GM12878 (cell line): ENCODE measurements around the gene INAFM1. TPM values are rescaled to one million over a fixed set of nuclear protein-coding genes. Genes with fewer than 3 reads are reported as not detected.

Experiments used
- BCL11A ChIP-seq: IDR thresholded peaks from 2 replicates; pipeline ENCODE4 v1.6.1; 2011; ENCODE audit warnings: low read depth, low read length
- BHLHE40 ChIP-seq, 2 experiments: fragments of 450-650 bp in 1 of 2; IDR thresholded peaks; 2 replicates each; pipeline ENCODE4 v1.6.1; 2011 to 2017; ENCODE audit warnings: low read depth in 2 of 2, borderline replicate concordance in 1 of 2, improper control_type of control experiment in 1 of 2, low read length in 1 of 2, mild to moderate bottlenecking in 1 of 2
- ESRRA ChIP-seq: IDR thresholded peaks from 2 replicates; pipeline ENCODE4 v1.6.1; 2012; ENCODE audit warnings: mild to moderate bottlenecking, low read length, improper control_type of control experiment
- FOXM1 ChIP-seq: IDR thresholded peaks from 2 replicates; pipeline ENCODE4 v1.6.1; 2012; ENCODE audit warnings: low read depth, mild to moderate bottlenecking, inconsistent platforms, low read length, moderate library complexity
- HCFC1 ChIP-seq: fragments of 150-350 bp; IDR thresholded peaks from 2 replicates; pipeline ENCODE4 v1.6.1; 2014; ENCODE audit warnings: low read length
- HDGF ChIP-seq: fragments of 450-650 bp; IDR thresholded peaks from 2 replicates; pipeline ENCODE4 v1.6.1; 2016; ENCODE audit warnings: antibody characterized with exemption
- IKZF1 ChIP-seq: fragments of 450-650 bp; conservative IDR thresholded peaks from 2 replicates; pipeline ENCODE4 v1.6.1; 2017; ENCODE audit warnings: antibody characterized with exemption, mild to moderate bottlenecking
- IKZF2 ChIP-seq, 2 experiments: fragments of 450-650 bp; IDR thresholded peaks; 2 replicates each; pipeline ENCODE4 v1.6.1; 2017; ENCODE audit warnings: mild to moderate bottlenecking in 2 of 2, moderate library complexity in 2 of 2
- JUND ChIP-seq: IDR thresholded peaks from 2 replicates; pipeline ENCODE4 v1.6.1; 2012; ENCODE audit warnings: low read depth, mild to moderate bottlenecking, low read length, improper control_type of control experiment, moderate library complexity
- MTA2 ChIP-seq: fragments of 450-650 bp; IDR thresholded peaks from 2 replicates; pipeline ENCODE4 v1.6.1; 2016; ENCODE audit warnings: low read depth, mild to moderate bottlenecking, moderate library complexity
- RB1 ChIP-seq: fragments of 450-650 bp; formaldehyde crosslinking; IDR thresholded peaks from 2 replicates; pipeline ENCODE4 v1.6.1; 2017; ENCODE audit warnings: mild to moderate bottlenecking, borderline replicate concordance
- SREBF2 ChIP-seq: IDR thresholded peaks from 2 replicates; pipeline ENCODE4 v1.6.1; 2012; ENCODE audit warnings: mild to moderate bottlenecking, low read length
- SRF ChIP-seq, 2 experiments: IDR thresholded peaks; 2 replicates each; pipeline ENCODE4 v1.6.1; 2011; ENCODE audit warnings: low read depth in 2 of 2, low read length in 2 of 2, mild to moderate bottlenecking in 1 of 2, moderate library complexity in 1 of 2
- SUPT20H ChIP-seq: IDR thresholded peaks from 2 replicates; pipeline ENCODE4 v1.6.1; 2011; ENCODE audit warnings: low read depth, mild to moderate bottlenecking, low read length, moderate library complexity, borderline replicate concordance; ENCODE audit not compliant: control insufficient read depth
- WRNIP1 ChIP-seq: IDR thresholded peaks from 2 replicates; pipeline ENCODE4 v1.6.1; 2011; ENCODE audit warnings: low read depth, low read length, improper control_type of control experiment, borderline replicate concordance
- YY1 ChIP-seq: IDR thresholded peaks from 2 replicates; pipeline ENCODE4 v1.6.1; 2011; ENCODE audit warnings: low read depth, mild to moderate bottlenecking, low read length
- ZNF217 ChIP-seq: fragments of 450-650 bp; IDR thresholded peaks from 2 replicates; pipeline ENCODE4 v1.6.1; 2017; ENCODE audit warnings: antibody characterized with exemption, mild to moderate bottlenecking
- polyA plus RNA-seq, 11 experiments: library from polyadenylated mRNA; depleted of rRNA in 4 of 11; unstranded in 6 of 11; stranded (reverse) in 5 of 11; fragments of >200 nt; fragmentation: Nextera tagmentation in 4 of 11; fragmentation: Illumina TruSeq in 1 of 11; extraction: Ambion mirVana in 4 of 11; extraction: Trizol in 1 of 11; gene quantifications; 1 replicate in 1 of 11; 2 replicates in 10 of 11; pipeline versions ENCODE4 v1.2.1 to v1.2.3, GENCODE V29; 2011 to 2016; ENCODE audit warnings: inconsistent platforms in 2 of 11, missing spikeins in 2 of 11, low read depth in 1 of 11
- total RNA-seq, 4 experiments: library from RNA; depleted of rRNA in 3 of 4; stranded (reverse); fragments of >200 nt in 3 of 4; fragmentation: Illumina TruSeq in 1 of 4; extraction: Trizol in 1 of 4; gene quantifications; 2 replicates each; pipeline versions ENCODE4 v1.2.1 to v1.2.3, GENCODE V29; 2013 to 2021
- TF ChIP-seq, protein P1 (sequence below): IDR thresholded peaks from 2 replicates; pipeline ENCODE4 v1.6.1; 2011; ENCODE audit warnings: mild to moderate bottlenecking, low read depth, low read length, moderate library complexity; ENCODE audit not compliant: insufficient replicate concordance
- TF ChIP-seq, protein P2 (sequence below): IDR thresholded peaks from 2 replicates; pipeline ENCODE4 v1.6.1; 2011; ENCODE audit warnings: borderline replicate concordance, low read depth, mild to moderate bottlenecking, moderate library complexity, mixed read lengths, low read length; ENCODE audit not compliant: insufficient read depth; ENCODE audit errors: extremely low read length
- TF ChIP-seq, protein P3 (sequence below): IDR thresholded peaks from 2 replicates; pipeline ENCODE4 v1.6.1; 2012; ENCODE audit warnings: low read length, inconsistent platforms
- TF ChIP-seq, protein P4 (sequence below): fragments of 450-650 bp; IDR thresholded peaks from 2 replicates; pipeline ENCODE4 v1.6.1; 2016; ENCODE audit warnings: mild to moderate bottlenecking

The INAFM1 gene
- total and polyA plus RNA-seq, 10 of the 15 experiments (the other 5 are each of a cell fraction or from before 2014, with no cell fraction given) = 0.57 to 6.8 (median 1.1) TPM; not detected in 1

DNA sequence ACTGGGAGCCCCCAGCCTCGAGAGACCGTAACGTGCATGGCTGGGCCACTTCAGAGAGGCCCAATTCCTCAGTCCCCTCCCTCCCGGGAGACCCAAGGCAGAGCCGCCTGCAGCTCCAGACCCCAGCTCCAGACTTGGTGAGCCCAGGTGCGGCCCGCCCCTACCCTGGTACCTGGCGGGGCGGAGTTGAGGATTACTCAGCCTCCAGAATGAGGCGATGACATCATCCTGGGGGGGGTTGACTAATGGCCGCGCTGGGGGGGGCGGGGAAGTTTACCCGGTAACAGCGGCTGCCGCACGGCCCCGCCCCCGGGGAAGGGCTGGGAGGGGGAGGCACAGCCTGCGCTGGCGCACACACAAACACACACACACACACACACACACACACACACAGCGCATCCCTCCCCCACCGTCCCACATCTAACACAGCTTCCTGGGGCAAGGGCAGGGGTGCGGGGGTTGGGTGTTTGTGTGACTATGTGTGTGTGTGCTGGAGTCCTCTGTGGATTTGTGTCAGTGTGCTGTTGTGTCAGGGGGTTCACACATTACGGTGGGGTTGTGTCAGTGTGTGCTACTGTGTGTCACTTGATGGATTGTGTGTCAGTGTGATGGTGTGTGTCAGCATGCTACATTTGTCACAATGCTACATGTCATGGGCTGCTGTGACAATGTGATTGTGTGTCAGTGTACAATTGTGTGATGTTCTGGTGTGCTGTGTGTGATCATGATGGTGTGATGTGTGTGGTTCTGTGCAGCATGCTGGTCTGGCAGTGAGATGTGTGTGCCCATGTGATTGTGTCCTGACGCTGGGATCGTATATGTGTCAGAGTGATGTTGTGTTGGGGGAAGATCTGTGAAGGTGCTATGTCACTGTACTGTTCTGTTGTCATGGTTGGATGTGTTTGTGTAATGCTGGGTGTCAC is 33.4 kb upstream of the INAFM1 start (continued):
- TF ChIP-seq, protein P1, sequence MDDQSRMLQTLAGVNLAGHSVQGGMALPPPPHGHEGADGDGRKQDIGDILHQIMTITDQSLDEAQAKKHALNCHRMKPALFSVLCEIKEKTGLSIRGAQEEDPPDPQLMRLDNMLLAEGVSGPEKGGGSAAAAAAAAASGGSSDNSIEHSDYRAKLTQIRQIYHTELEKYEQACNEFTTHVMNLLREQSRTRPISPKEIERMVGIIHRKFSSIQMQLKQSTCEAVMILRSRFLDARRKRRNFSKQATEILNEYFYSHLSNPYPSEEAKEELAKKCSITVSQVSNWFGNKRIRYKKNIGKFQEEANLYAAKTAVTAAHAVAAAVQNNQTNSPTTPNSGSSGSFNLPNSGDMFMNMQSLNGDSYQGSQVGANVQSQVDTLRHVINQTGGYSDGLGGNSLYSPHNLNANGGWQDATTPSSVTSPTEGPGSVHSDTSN = peak; percentile 49
- peak; percentile 18 to 46; a peak in 3 of 4 replicates for TF ChIP-seq IKZF2 (IDR thresholded peaks at IDR 0.05)
- TF ChIP-seq, protein P2, sequence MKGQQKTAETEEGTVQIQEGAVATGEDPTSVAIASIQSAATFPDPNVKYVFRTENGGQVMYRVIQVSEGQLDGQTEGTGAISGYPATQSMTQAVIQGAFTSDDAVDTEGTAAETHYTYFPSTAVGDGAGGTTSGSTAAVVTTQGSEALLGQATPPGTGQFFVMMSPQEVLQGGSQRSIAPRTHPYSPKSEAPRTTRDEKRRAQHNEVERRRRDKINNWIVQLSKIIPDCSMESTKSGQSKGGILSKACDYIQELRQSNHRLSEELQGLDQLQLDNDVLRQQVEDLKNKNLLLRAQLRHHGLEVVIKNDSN = no peak
- TF ChIP-seq YY1 = peak; percentile 91
- TF ChIP-seq, protein P3, sequence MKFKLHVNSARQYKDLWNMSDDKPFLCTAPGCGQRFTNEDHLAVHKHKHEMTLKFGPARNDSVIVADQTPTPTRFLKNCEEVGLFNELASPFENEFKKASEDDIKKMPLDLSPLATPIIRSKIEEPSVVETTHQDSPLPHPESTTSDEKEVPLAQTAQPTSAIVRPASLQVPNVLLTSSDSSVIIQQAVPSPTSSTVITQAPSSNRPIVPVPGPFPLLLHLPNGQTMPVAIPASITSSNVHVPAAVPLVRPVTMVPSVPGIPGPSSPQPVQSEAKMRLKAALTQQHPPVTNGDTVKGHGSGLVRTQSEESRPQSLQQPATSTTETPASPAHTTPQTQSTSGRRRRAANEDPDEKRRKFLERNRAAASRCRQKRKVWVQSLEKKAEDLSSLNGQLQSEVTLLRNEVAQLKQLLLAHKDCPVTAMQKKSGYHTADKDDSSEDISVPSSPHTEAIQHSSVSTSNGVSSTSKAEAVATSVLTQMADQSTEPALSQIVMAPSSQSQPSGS = peak; percentile 92
- TF ChIP-seq, protein P4, sequence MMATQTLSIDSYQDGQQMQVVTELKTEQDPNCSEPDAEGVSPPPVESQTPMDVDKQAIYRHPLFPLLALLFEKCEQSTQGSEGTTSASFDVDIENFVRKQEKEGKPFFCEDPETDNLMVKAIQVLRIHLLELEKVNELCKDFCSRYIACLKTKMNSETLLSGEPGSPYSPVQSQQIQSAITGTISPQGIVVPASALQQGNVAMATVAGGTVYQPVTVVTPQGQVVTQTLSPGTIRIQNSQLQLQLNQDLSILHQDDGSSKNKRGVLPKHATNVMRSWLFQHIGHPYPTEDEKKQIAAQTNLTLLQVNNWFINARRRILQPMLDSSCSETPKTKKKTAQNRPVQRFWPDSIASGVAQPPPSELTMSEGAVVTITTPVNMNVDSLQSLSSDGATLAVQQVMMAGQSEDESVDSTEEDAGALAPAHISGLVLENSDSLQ = peak; percentile 50
- TF ChIP-seq RB1 = no peak
- TF ChIP-seq FOXM1 = no peak
- TF ChIP-seq BCL11A = no peak
- TF ChIP-seq BHLHE40 (IDR thresholded peaks at IDR 0.05; ENCODE audit: borderline replicate concordance in 1 of 2, low read depth in 2 of 2, low read length in 1 of 2) = peak in 1 of 2 experiments; percentile 34; a peak in 1 of 4 replicates
- TF ChIP-seq SREBF2 = no peak
- no peak for TF ChIP-seq MTA2
- no peak for TF ChIP-seq SUPT20H
- 0 out of 4 replicates have a peak, but pooled peaks of 1 of the 2 experiments have one; percentile 35 for TF ChIP-seq SRF (IDR thresholded peaks at IDR 0.05; ENCODE audit: low read depth in 2 of 2, low read length in 2 of 2)
- TF ChIP-seq ESRRA = no peak
- TF ChIP-seq IKZF1 = 0 out of 2 replicates have a peak, but pooled peaks have one; percentile 21
- peak; percentile 92 for TF ChIP-seq HDGF
- no peak for TF ChIP-seq HCFC1
- peak; percentile 72 for TF ChIP-seq JUND
- no peak for TF ChIP-seq WRNIP1
- TF ChIP-seq ZNF217 = no peak
